Neural crest cell (in vitro differentiated cells): ENCODE measurements around the gene CNTN4. TPM values are rescaled to one million over a fixed set of nuclear protein-coding genes. Genes with fewer than 3 reads are reported as not detected.

Source experiments
- DNase-seq: peaks from one replicate; pipeline ENCODE4 v3.0.0; 2021; ENCODE audit warnings: low read depth, mixed read lengths, low spot score
- H3K27ac Mint-ChIP-seq: one replicate; pipeline ENCODE4 v1.8.0; 2021; ENCODE audit warnings: mild to moderate bottlenecking, mixed read lengths; ENCODE audit not compliant: unreplicated experiment
- H3K27me3 Mint-ChIP-seq: 2 replicates; pipeline ENCODE4 v1.8.0; 2021; ENCODE audit warnings: low read depth, mild to moderate bottlenecking, mixed read lengths
- H3K36me3 Mint-ChIP-seq: 2 replicates; pipeline ENCODE4 v1.8.0; 2021; ENCODE audit warnings: low read depth, mild to moderate bottlenecking, mixed read lengths
- H3K4me1 Mint-ChIP-seq: 2 replicates; pipeline ENCODE4 v1.8.0; 2021; ENCODE audit warnings: mixed read lengths
- H3K4me3 Mint-ChIP-seq: one replicate; pipeline ENCODE4 v1.8.0; 2021; ENCODE audit warnings: mild to moderate bottlenecking, mixed read lengths
- H3K9me3 Mint-ChIP-seq: 2 replicates; pipeline ENCODE4 v1.8.0; 2021; ENCODE audit warnings: mixed read lengths
- CTCF ChIP-seq: fragments of 200-600 bp; sonication (generic); conservative IDR thresholded peaks from 2 replicates; pipeline ENCODE4 v1.5.0; 2021; ENCODE audit warnings: antibody characterized with exemption, mild to moderate bottlenecking
- total RNA-seq: library from RNA; stranded (reverse); gene quantifications from 2 replicates; pipeline ENCODE4 v1.2.1, GENCODE V29; 2021

CNTN4 gene
- total RNA-seq, 1 donor from 2014 or later: 2.9 TPM

- Mint-ChIP-seq H3K27me3 (no peaks in the 10 kb centered on the region), H3K36me3 (no peaks in the 10 kb centered on the region), H3K4me1 (peaks cover 6% of the 10 kb centered on the region), H3K27ac (no peak overlapping the region), H3K4me3 (no peak overlapping the region), H3K9me3 (no peaks in the 10 kb centered on the region)
- no peak for DNase-seq
- no peak for TF ChIP-seq CTCF
Observed at GRCh38 chr3:2343031-2343682, 244.5 kb downstream of the CNTN4 start.

GRCh38 chr3:2352134-2352762 lies 253.6 kb downstream of the CNTN4 start:
- no peak for TF ChIP-seq CTCF
- H3K36me3 Mint-ChIP-seq: peaks cover 6% of the 10 kb centered on the region
- no peak overlapping the region for H3K27ac Mint-ChIP-seq
- peaks cover 10% of the 10 kb centered on the region for H3K4me1 Mint-ChIP-seq
- no peak overlapping the region for H3K4me3 Mint-ChIP-seq
- H3K9me3 Mint-ChIP-seq: peaks cover 8% of the 10 kb centered on the region
- no peaks in the 10 kb centered on the region for H3K27me3 Mint-ChIP-seq
- no peak for DNase-seq

- peaks cover 8% of the 10 kb centered on the region for H3K9me3 Mint-ChIP-seq
- no peaks in the 10 kb centered on the region for H3K27me3 Mint-ChIP-seq
- H3K4me1 Mint-ChIP-seq: peaks cover 10% of the 10 kb centered on the region
- no peak for DNase-seq
- no peak overlapping the region for H3K4me3 Mint-ChIP-seq
- no peak for TF ChIP-seq CTCF
- no peak overlapping the region for H3K27ac Mint-ChIP-seq
- peaks cover 6% of the 10 kb centered on the region for H3K36me3 Mint-ChIP-seq
Observed at GRCh38 chr3:2354702-2355101, 256.0 kb downstream of the CNTN4 start.

- Mint-ChIP-seq H3K4me3 (no peak overlapping the region), H3K4me1 (peaks cover 10% of the 10 kb centered on the region), H3K9me3 (peaks cover 4% of the 10 kb centered on the region), H3K36me3 (peaks cover 4% of the 10 kb centered on the region), H3K27ac (no peak overlapping the region), H3K27me3 (no peaks in the 10 kb centered on the region)
- no peak for TF ChIP-seq CTCF
- DNase-seq: no peak
Observed at GRCh38 chr3:2356298-2356950, 257.8 kb downstream of the CNTN4 start.

GRCh38 chr3:2360815-2361214 lies 262.1 kb downstream of the CNTN4 start:
- Mint-ChIP-seq H3K4me3 (no peak overlapping the region), H3K27me3 (no peaks in the 10 kb centered on the region), H3K27ac (no peak overlapping the region), H3K36me3 (no peaks in the 10 kb centered on the region), H3K9me3 (no peaks in the 10 kb centered on the region), H3K4me1 (peaks cover 4% of the 10 kb centered on the region)
- no peak for DNase-seq
- no peak for TF ChIP-seq CTCF
